NCI-H748 (cell line): ENCODE results near the gene MAN2A1.
A peak's percentile ranks its signal among the peaks of the same experiment; 100 is the strongest.
"Not testable (repeated sequence)": the region's sequence is repeated elsewhere in the genome, so short reads cannot be mapped to it uniquely, and the experiment has no call there.

Experiments used
- DNase-seq: peaks from one replicate; lab custom pipeline; 2025; ENCODE audit not compliant: unreplicated experiment; lab: John Stamatoyannopoulos, UW

MAN2A1 gene

DNA sequence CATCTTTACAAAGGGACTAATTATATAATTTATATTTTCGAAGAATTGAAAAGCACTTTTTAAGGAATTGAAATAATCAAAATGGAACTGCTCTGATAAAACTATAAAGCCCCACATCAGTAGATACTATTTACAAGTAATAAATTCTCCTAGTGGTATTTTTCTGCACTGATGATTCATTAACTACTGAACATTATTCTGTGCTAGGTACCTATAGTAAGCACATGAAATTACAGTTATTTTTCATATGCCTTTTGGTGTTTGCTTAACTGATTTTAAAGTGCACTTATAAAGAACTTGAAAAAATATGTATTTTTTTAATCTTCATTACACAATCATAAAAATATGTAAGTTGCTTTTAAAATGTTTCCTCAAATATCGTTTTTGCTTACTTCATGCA is 123.0 kb downstream of the MAN2A1 start:
- no peak for DNase-seq

DNA sequence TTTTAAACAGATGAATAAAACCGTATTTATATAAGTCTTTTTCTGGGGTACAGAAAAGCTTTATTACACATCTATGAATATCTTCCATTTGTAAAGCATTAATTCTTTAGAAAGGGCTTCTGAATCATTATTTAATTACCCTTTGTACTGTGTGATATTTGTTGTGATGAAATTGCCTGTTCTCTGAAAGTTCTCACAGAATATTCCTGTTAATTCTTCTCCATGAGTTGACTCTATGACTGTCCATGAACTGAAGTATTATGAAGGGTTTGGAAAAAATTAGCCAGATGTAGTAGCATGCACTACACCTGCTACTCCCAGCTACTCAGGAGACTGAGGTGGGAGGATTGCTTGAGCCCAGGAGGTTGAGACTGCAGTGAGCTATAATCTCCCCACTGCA is 127.0 kb downstream of the MAN2A1 start:
- DNase-seq = no peak

DNA sequence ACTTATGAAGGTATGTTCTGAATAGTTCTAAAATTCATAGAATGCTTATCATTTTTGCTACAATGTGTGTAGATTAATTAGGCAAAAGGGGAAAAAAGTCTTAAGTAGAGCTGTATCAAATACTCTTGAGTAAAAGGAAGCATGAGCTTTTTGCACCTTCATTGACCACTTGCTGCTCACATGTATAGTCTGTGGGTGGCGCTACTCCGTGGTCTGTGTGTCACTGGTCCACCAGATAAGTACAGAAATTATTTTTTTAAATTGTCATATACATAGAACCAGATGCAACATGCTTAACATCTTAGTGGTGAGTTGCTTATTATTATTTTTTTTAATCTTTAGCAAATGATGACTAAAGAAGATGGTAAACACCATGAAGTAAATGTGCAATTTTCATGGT is 130.2 kb downstream of the MAN2A1 start:
- no peak for DNase-seq

DNA sequence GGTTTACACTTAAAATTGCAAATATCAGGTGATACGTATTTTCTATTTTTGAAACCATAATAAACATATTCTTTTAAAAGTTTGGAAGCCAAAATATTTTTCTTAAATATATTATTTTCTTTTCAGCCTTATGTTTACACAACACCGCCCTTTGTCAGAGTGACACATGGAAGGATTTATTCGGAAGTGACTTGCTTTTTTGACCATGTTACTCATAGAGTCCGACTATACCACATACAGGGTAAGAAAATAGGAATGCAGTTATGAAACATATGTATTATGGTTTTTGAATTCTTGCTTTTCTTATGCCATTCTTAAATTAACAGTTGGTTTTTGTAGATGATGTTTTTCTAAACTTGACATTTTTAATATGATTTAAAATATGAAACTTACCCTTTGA is 133.9 kb downstream of the MAN2A1 start:
- DNase-seq = no peak

DNA sequence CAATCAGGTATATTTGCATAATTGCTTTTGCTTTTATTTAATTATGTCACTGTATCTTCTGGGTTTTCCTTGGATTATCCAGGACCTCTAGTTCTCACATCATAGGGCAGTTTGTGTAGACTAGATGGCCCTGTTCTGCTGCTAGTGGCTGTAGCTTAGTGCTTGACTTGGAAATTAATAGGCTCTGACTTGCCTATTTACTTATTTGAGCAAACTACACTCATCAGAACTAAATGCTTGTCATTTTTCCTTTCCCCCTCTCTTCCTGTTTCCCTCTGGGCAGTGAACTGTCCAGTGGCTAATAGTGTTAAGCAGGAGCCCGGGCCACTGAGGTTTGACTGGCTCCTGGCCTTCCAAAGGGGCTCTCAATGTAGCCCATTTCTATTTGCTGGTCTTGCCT is 135.7 kb downstream of the MAN2A1 start:
- DNase-seq = no peak

DNA sequence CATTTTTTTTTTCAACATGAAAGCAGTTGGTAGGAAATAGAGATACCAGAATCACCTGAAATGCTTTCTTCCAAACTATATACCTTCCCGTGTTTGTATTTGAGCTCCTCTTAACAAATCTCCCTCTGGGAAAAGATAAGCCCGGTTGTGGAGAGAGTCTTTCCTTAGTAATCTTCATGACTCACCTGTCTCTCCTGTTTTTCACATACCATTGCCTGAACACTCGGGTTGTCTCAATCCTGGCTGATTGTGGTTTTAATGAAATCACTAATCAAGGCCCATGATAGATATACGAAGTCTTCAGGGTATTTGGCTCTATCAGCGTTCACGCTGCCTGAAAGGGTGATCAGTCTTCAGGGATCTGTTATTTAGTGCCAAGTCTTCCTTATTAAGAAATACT is 136.7 kb downstream of the MAN2A1 start:
- DNase-seq = no peak

DNA sequence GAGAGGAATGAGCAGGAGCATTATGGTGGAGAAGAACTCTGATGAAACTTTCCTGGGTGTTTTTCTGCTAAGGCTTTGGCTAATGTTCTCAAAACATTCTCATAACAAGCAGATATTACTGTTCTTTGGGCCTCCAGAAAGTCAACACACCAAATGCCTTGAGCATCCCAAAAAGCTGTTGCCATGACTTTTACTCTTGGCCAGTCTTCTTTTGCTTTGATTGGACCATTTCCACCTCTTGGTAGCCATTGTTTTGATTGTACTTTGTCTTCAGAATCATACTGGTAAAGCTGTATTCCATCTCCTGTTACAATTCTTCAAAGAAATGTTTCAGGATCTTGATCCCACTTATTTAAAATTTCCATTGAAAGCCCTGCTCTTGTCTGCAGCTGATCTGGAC is 139.6 kb downstream of the MAN2A1 start:
- no peak for DNase-seq

DNA sequence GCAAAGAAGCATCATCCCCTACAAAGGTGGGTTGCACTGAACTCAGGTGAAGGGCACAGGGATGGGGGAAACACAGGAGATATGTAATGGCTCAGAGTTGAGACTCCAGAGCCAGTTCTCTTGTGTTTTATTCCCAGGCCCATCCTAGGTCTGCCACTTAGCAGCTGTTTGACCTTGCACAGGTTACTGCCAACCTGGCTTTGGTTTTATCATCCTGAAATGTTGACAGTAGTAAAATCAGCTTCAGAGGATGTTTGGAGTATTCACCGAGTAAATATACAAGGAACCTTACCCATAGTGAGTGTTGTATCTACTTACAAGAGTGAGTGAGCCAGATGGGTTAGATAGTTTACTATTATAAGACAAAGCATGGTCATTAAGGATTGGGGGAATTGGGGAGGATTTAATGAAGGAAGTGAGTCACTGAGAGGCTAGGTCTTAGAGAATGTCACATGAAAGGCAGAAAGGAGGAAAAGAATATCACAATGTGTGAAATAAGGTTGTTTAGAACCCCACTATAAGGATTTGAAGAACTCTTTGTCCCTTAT is 141.3 kb downstream of the MAN2A1 start:
- no peak for DNase-seq

DNA sequence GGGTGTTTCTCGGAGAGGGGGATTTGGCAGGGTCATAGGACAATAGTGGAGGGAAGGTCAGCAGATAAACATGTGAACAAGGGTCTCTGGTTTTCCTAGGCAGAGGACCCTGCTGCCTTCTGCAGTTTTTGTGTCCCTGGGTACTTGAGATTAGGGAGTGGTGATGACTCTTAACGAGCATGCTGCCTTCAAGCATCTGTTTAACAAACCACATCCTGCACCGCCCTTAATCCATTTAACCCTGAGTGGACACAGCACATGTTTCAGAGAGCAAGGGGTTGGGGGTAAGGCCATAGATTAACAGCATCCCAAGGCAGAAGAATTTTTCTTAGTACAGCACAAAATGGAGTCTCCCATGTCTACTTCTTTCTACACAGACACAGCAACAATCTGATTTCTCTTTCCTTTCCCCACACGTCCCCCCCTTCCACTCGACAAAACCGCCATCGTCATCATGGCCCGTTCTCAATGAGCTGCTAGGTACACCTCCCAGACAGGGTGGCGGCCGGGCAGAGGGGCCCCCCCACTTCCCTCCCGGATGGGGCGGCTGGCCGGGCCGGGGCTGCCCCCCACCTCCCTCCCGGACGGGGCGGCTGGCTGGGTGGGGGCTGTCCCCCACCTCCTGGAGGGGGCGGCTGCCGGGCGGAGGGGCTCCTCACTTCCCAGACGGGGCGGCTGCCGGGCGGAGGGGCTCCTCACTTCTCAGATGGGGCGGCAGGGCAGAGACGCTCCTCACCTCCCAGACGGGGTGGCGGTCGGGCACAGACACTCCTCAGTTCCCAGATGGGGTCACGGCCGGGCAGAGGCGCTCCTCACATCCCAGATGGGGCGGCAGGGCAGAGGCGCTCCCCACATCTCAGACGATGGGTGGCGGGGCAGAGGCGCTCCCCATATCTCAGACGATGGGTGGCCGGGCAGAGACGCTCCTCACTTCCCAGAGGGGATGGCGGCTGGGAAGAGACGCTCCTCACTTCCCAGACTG is 142.8 kb downstream of the MAN2A1 start:
- not testable (repeated sequence) for DNase-seq

DNA sequence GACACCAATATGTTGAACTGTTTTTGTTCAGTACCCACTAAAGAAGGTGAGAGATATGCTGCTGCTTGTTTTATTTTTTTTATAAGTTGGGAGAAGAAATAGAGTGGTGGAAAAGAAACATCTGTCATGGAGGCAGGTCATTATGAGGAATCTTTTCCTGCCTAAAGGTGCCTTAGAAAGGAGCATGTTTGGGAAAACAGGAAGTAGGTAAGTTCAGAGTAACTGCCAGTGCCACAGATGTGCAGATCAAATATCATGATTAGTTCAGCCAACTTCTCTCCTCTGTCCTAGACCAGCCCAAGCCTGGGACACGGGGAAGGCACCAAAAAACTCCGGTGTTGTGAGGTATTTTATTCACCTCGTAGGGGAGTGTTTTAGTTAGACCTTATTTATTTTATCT is 144.2 kb downstream of the MAN2A1 start:
- DNase-seq = no peak

DNA sequence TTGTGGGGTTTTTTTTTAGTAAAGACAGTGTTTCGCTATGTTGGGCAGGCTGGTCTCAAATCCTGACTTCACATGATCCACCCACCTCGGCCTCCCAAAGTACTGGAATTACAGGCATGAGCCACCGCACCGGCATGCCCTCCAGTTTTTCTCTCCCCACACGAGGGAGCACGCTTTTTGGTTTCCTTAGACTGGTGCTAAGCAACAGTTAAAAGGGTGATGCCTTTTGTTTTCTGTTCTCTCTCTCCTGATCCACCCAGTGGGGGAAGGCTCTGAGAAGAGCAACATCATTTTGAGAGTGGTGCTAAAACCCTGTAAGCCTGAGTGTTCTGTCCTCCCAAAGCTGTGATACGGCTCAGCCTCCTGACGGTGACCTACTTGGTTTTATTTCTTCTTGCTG is 146.6 kb downstream of the MAN2A1 start:
- no peak for DNase-seq

DNA sequence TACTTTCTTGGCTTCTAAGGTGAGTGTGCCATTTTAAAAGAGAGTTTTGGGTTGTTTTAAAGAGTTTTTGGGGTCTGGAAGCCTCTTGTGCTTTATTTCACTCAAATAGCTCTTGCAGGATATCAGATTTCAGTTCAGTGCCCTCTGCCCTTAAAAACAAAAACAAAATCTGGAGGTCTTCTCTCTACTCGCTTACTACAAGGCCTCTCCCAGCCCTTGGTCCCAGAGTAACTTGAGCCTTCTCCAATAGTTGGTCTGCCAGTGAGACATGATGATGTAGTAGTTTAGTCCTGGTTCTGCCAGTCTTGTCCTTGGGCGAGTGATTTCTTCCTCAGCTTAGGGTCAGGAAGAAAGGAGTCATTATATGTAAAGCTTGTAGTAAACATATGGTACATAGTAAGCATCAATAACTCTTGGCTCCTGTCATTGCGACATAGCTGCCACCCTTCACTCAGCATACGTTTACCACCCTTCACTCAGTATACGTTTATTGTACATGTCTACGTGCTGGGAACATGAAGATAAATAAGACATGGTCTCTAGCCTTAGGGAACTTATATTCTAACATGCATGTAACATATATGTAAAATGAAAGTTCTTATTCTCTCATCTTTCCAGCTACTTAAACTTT is 147.6 kb downstream of the MAN2A1 start:
- DNase-seq = no peak

DNA sequence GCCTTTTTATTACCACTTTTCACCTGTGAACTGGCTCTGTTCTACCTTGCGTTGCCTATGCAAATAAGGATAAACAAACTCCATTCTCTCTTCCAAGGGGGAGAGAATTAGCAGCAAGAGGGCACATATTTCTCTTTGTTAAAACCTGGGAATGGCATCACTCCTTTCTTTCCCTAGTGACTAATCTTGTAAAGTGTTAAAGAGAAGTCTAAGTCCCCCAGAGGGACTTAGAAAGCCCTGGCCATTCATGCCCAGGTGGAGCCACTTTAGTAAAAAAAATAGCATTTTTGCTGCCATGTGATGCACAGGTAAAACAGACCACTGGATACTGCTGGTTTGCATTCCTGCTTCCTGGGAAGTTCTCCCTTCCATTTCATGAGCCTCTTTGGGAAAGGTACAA is 148.4 kb downstream of the MAN2A1 start:
- DNase-seq = no peak

DNA sequence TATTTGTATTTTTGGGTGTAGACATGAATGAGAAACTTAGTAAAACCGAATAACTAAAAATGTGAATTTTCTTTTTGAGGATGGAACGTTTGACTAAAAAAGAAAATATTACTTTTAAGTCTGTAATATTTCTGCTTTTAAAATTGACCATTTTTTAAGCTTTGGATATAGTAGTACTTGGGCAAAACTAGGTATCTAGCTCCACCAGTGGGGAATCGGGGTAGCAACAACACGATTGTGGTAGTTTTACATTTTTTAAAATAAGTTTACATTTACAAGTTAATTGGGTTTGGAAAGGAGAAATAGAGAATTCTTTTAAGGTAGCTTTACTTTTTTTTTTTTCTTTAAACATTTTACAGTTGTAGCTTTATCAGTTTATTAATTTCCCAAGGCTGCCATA is 154.4 kb downstream of the MAN2A1 start:
- DNase-seq = no peak

DNA sequence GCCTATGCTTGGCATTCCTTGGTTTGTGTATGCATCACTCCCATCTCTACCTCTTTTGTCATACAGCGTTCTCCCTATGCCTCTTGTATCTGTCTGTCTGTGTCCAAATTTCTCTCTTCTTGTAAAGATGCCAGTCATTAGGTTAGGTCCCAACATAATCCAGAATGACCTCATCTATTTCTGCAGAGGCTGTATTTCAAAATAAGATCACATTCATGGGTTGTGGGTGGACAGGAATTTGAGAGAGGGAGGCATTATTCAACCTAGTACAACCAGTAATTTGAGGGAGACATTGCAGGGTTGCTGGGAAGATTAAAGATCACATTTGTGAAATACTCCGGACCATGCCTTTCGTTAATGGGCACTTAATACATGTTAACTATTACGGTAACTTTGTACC is 155.0 kb downstream of the MAN2A1 start:
- DNase-seq = no peak

DNA sequence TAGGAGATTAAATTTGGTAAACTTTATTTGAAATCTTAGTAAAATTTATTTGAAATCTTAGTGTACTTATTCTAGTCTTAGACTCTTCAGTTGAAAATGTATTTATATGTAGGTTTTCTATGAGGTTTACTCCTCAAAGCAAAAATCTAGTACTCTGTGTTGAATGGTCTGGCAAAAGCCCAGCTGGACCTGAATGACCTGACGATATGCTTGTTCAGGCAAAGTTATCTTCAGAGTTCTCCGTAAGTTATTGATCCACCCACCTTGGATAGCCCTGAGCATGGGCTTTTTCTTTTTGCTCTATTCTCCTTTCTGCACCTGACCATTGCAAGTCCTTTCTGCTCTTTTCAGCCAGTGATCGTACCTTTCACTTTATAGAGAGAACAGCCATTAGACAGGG is 158.4 kb downstream of the MAN2A1 start:
- no peak for DNase-seq

DNA sequence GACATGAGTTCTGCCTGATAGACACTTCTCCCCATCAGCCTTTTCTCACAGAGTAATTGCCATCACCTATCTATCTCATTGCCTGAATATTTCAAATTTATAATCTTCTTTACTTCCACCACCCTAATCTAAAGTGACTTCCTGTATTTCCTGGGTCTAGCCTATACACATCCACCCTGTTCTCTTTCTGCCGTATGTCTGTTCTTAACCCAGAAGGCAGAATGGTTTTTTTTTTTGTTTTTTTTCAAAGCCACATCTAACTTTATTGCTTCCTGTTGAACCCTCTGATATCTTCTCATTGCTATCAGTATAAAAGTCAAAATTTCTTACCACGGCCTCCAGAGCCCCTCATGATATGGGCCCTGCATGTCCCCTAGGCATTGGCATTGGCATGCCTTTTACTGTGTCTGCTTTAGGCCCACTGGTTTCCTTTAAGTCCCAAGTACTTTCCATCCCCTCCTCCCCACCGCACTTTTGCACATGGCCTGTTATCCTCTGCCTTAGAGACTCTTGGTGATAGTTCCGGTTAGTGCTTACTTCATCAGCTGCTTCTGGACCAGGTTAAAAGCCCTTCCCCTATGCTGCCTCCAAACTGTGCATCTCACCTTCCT is 159.9 kb downstream of the MAN2A1 start:
- no peak for DNase-seq

DNA sequence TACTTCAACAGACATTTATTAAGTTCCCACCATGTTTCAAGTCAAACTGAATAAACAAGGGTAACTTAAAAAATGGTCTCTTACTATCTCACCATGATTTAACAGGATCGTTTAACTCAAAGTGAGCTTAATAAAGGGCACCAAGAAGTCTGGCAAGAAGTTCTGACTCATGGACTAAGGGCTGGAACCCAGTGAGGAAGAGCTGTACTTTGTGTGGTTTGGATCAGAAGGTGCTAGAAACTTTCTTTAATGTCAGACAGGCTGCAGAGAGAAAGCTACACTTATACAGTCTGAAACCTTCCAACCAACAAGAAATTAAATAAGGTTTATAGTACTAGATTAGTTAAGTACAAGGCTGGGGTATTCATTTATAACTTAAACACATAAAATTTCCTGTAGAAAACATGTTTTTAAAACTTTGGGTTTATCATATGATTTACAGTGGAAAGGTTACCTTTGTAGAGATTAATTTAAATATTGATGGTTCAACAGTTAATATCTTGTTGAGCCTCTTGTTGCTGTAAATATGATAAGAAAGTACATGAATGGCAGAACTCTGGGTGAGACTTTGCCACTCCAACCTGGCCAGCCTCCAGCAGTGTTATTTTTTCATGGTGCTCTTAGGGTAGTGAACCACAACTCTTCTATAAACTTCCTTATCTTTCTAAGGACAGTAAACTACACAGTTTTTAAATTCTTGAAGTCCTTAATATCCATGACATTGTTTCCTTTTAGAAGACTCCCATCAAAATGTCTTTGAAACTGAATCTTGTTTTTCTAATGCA is 162.8 kb downstream of the MAN2A1 start:
- DNase-seq = no peak

DNA sequence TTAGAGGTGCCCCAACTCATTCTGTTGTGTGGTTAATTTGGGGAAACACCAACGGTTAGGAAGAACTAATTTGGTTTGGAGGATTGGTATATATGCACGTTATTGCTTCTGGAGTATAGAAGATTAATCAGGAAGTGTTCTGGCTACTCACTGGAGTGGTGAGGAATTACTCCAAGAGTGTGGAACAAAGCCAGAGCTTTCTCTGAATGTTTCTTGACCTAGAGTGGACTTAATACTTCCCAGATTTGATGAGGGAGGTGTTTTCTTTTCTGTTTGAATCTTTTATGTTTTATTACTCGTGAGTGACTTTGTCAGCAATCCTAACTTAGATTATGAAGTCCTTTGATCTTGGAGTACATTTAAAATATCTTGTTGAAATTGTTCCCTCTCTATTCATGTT is 163.7 kb downstream of the MAN2A1 start:
- no peak for DNase-seq

DNA sequence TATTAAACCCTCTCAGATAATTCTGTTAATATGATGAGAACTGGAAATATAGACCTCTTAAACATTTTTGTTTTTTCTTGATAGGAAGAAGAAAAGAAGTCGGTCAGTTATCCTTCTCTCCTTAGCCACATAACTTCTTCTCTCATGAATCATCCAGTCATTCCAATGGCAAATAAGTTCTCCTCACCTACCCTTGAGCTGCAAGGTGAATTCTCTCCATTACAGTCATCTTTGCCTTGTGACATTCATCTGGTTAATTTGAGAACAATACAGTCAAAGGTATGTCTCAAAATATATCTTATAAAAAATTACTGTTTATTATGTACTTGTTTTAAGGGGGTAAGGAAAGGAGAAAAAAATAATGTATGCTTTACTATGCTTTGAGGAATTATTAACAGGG is 165.3 kb downstream of the MAN2A1 start:
- no peak for DNase-seq

DNA sequence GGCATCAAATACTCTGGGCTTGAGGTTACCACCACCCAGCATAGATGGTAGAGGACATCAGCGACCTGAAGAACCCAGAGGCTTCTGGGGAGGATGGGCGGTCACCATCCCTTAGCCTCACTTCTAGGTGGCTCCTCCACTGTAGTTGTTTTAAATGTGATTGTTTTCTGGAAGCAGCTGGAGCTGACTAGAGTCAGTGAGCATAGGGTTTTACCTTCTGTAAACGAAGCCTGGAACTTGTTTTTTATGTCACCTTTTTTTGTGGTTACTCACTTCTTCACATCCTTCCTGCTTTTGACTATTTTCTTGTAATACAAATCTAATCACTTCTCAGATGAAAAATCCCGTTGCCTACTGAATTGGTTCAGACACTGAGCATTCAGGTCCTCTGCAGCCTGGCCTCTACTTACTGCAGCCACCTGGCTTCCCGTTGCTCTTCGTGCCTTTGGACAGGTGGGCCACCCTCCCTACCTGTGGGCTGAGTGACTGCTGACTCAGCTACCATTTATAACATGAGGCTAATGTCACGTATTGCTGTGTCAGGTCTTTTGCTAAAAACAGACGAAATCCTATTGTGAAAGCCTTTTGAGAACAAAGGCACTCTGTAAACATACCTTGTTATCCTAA is 167.8 kb downstream of the MAN2A1 start:
- DNase-seq = peak; percentile 68
